Activated CD8-positive, alpha-beta T cell treated with anti-CD3 and anti-CD28 coated beads, Interleukin-2, amount 10 ng/mL, durations not matched to agents 7 days and 5 days (primary cell): ENCODE data around the gene NAXE. TPM values are rescaled to one million over a fixed set of nuclear protein-coding genes. Genes with fewer than 3 reads are reported as not detected.
A peak's percentile ranks its signal among the peaks of the same experiment; 100 is the strongest.

Source experiments
- ATAC-seq: fragments of 150-1000 bp; cut with Tn5 transposase; one replicate; pipeline ENCODE4 v1.10.0; 2021; ENCODE audit warnings: moderate library complexity
- CTCF ChIA-PET: fragments of 350-600 bp; sonication (Branson Sonifier 250); formaldehyde crosslinking; loops from one replicate; lab custom pipeline; 2021; ENCODE audit warnings: antibody characterized with exemption; lab: Charles Lee
- POLR2A ChIA-PET: fragments of 350-600 bp; sonication (Branson Sonifier 250); formaldehyde crosslinking; loops from one replicate; lab custom pipeline; 2021; ENCODE audit warnings: antibody characterized with exemption; lab: Charles Lee
- DNase-seq: peaks from one replicate; pipeline ENCODE4 v3.0.0-alpha.2; 2020
- H3K27ac Mint-ChIP-seq: one replicate; pipeline ENCODE4 v1.8.0; 2021; ENCODE audit warnings: mild to moderate bottlenecking, mixed read lengths
- H3K27me3 Mint-ChIP-seq: one replicate; pipeline ENCODE4 v1.8.0; 2021; ENCODE audit warnings: low read depth, mixed read lengths
- H3K36me3 Mint-ChIP-seq: one replicate; pipeline ENCODE4 v1.8.0; 2021; ENCODE audit warnings: low read depth, mixed read lengths
- H3K4me1 Mint-ChIP-seq: one replicate; pipeline ENCODE4 v1.8.0; 2021; ENCODE audit warnings: low read depth, mixed read lengths
- H3K4me3 Mint-ChIP-seq: one replicate; pipeline ENCODE4 v1.8.0; 2021; ENCODE audit warnings: mild to moderate bottlenecking, mixed read lengths
- H3K9me3 Mint-ChIP-seq: one replicate; pipeline ENCODE4 v1.8.0; 2022; ENCODE audit warnings: mixed read lengths; ENCODE audit not compliant: insufficient read depth
- total RNA-seq, 2 experiments: library from RNA; stranded (reverse); gene quantifications; one replicate each; pipeline ENCODE4 v1.2.3, GENCODE V29; 2021

NAXE gene
- 10 to 100 TPM; 54.3 to 60.3 TPM for total RNA-seq

DNA sequence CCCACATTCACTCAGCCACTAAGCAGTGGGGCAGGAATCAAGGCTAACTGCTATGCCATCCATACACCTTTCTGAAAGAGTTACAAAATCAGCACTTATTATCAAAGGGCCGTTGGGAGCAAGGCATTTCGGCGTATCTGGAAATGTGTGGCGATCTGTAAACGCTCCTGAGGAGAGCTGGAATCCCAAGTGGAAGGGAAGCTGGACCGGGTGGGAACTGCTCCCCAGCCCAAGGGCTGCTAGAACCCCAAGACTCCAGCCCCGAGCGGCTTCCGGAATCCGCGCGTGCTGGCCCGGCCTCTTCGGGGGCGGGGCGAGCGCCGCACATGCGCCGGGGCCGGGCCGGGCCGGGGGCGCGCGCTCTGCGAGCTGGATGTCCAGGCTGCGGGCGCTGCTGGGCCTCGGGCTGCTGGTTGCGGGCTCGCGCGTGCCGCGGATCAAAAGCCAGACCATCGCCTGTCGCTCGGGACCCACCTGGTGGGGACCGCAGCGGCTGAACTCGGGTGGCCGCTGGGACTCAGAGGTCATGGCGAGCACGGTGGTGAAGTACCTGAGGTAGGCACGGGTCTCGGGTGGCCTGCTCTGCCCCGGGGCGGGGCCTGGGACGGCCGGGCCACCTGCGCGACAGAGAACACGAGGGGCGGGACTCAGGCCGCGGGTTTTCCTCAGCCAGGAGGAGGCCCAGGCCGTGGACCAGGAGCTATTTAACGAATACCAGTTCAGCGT is at the start of gene NAXE:
Gene NAXE, plus strand, starts transcription at position 345 of the 726 bp plus-strand sequence. Its CDS starts 29 bp downstream, at position 374.
- ATAC-seq = peak; percentile 96
- POLR2A ChIA-PET = interaction anchor here (0.6 to 2.0 kb wide), 11 partner anchors 8 to 122 kb away, joined by 3 to 19 read pairs (median 4); partner anchors contain the start of genes GPATCH4, IQGAP3 and MEF2D
- H3K4me1 Mint-ChIP-seq = peaks cover 24% of the 10 kb centered on the region

GRCh38 chr1:156543066-156543465 is 48.5 kb upstream of the NAXE start:
- ATAC-seq = no peak

More for the DNA sequence above, at the start of gene NAXE:
- H3K27ac Mint-ChIP-seq = peak within 1 kb of the TSS; percentile 87
- peak within 1 kb of the TSS; percentile 82 for H3K4me3 Mint-ChIP-seq
- CTCF ChIA-PET = interaction anchor here (0.8 to 3.8 kb wide), 17 partner anchors 8 to 206 kb away, joined by 3 to 24 read pairs (median 5); partner anchors contain the start of gene GPATCH4
- H3K36me3 Mint-ChIP-seq = peaks cover 25% of the 10 kb centered on the region
- DNase-seq = peak; percentile 74
- H3K9me3 Mint-ChIP-seq = no peaks in the 10 kb centered on the region
- H3K27me3 Mint-ChIP-seq = no peaks in the 10 kb centered on the region

DNA sequence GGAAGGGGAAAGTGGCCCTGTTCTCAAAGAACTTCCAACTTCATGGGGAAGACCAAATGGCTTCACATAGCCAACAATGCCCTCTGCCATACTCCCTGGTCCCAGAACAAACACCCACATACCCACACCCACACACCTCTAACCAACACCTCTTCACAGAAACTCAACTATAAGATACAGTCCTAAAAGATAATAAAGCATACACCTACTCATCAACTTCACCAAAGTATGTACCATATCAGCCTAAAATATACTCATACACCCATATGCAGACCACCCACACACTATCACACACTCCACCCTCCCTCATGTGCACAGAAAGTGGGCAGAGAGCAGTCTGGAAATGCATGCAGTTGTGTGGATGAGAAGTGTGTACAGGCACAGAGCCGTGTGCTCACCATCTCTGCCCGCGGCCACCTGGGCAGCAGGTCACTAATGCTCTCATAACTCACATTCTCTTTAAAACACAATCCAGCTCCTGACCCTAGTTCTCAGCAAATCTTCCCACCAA is 46.9 kb upstream of the NAXE start:
- POLR2A ChIA-PET = no interaction called here
- no peak for ATAC-seq
- peaks cover 3% of the 10 kb centered on the region for H3K4me1 Mint-ChIP-seq
- H3K36me3 Mint-ChIP-seq = peaks cover 42% of the 10 kb centered on the region
- H3K27ac Mint-ChIP-seq = no peak overlapping the region
- CTCF ChIA-PET = no interaction called here
- DNase-seq = no peak
- H3K27me3 Mint-ChIP-seq = no peaks in the 10 kb centered on the region
- no peaks in the 10 kb centered on the region for H3K9me3 Mint-ChIP-seq
- H3K4me3 Mint-ChIP-seq = no peak overlapping the region

More at GRCh38 chr1:156543066-156543465, 48.5 kb upstream of the NAXE start:
- Mint-ChIP-seq H3K4me1 (peaks cover 15% of the 10 kb centered on the region), H3K27me3 (no peaks in the 10 kb centered on the region), H3K27ac (no peak overlapping the region), H3K36me3 (peaks cover 53% of the 10 kb centered on the region), H3K4me3 (no peak overlapping the region), H3K9me3 (no peaks in the 10 kb centered on the region)
- ChIA-PET POLR2A (interaction anchor here (0.6 kb wide), 1 partner anchor 60 kb away, joined by 4 read pairs; no protein-coding TSS in a partner anchor), CTCF (interaction anchor here (0.7 kb wide), 1 partner anchor 18 kb away, joined by 3 read pairs; no protein-coding TSS in a partner anchor)
- no peak for DNase-seq

DNA sequence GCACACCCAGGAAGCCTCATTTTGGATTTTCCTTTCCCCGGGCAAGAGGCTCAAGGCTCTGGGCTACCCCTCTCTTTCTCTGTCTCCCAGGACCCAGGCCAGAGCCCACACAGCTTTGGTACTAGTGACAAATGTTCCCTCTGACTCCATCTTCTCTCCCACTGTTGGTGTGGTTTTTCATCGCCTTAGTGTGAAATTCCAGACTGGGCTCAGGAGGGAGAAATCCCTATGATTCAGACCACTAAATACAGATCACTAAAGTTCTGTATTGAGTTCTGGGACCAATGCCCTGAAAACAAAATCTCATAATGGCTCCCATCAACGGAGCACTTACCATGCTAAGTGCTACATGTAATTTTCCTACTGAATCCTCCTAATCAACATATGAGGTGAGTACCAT is 45.3 kb upstream of the NAXE start:
- CTCF ChIA-PET = no interaction called here
- no peaks in the 10 kb centered on the region for H3K9me3 Mint-ChIP-seq
- H3K27me3 Mint-ChIP-seq = no peaks in the 10 kb centered on the region
- POLR2A ChIA-PET = no interaction called here
- H3K4me1 Mint-ChIP-seq = no peaks in the 10 kb centered on the region
- H3K36me3 Mint-ChIP-seq = peaks cover 37% of the 10 kb centered on the region
- DNase-seq = no peak
- H3K27ac Mint-ChIP-seq = no peak overlapping the region
- no peak for ATAC-seq
- no peak overlapping the region for H3K4me3 Mint-ChIP-seq

- ATAC-seq (no peak), DNase-seq (no peak)
- Mint-ChIP-seq H3K9me3 (no peaks in the 10 kb centered on the region), H3K4me3 (no peak overlapping the region), H3K36me3 (peaks cover 40% of the 10 kb centered on the region), H3K27me3 (no peaks in the 10 kb centered on the region), H3K27ac (no peak overlapping the region), H3K4me1 (no peaks in the 10 kb centered on the region)
- POLR2A ChIA-PET = no interaction called here
- CTCF ChIA-PET = no interaction called here
Observed at GRCh38 chr1:156547434-156547833, 44.1 kb upstream of the NAXE start.

DNA sequence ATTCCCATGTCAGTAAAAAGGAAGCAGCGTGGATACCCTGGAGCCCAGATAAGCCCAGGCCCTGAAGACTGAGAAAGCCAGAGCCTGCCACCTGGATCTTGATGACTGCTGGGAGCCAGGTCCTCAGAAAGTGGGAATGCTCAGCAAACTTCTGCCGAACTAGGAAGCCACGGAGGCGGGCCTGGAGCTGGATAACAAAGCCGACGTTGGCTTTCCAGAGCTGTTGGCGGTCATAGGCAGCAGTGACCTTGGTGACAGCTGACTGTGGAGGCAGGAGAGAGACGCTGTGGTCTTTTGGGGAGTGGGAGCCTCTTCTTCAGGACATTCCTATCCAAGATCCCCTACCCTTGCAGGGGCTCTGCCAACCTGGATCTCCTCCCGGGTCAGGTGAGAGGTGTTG is 43.6 kb upstream of the NAXE start:
- Mint-ChIP-seq H3K36me3 (peaks cover 41% of the 10 kb centered on the region), H3K27me3 (no peaks in the 10 kb centered on the region), H3K4me1 (no peaks in the 10 kb centered on the region), H3K4me3 (no peak overlapping the region), H3K27ac (no peak overlapping the region), H3K9me3 (no peaks in the 10 kb centered on the region)
- DNase-seq = no peak
- CTCF ChIA-PET = no interaction called here
- POLR2A ChIA-PET = no interaction called here
- ATAC-seq = no peak

DNA sequence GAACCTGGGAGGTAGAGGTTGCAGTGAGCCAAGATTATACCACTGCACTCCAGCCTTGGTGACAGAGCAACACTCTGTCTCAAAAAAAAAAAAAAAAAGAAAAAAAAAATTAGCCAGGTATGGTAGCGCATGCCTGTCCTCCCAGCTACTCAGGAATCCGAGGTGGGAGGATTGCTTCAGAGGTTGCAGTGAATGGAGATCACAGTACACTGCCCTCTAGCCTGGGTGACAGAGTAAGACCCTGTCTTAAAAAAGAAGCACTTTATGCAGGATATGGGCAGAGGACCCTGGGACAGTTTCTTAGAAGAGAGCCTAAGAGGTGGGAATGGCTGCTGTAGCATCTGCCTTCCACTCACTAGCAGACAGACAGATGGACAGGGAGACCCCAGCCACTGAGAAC is 42.2 kb upstream of the NAXE start:
- no peaks in the 10 kb centered on the region for H3K9me3 Mint-ChIP-seq

GRCh38 chr1:156549831-156550230 is 41.7 kb upstream of the NAXE start:
- Mint-ChIP-seq H3K36me3 (peaks cover 45% of the 10 kb centered on the region), H3K4me1 (peaks cover 5% of the 10 kb centered on the region), H3K27ac (no peak overlapping the region), H3K27me3 (no peaks in the 10 kb centered on the region), H3K9me3 (no peaks in the 10 kb centered on the region), H3K4me3 (no peak overlapping the region)
- ChIA-PET CTCF (no interaction called here), POLR2A (no interaction called here)
- no peak for ATAC-seq
- DNase-seq = no peak

More for the DNA sequence above, 42.2 kb upstream of the NAXE start:
- ATAC-seq (no peak), DNase-seq (no peak)
- Mint-ChIP-seq H3K27me3 (no peaks in the 10 kb centered on the region), H3K4me3 (no peak overlapping the region), H3K36me3 (peaks cover 44% of the 10 kb centered on the region), H3K27ac (no peak overlapping the region), H3K4me1 (peaks cover 5% of the 10 kb centered on the region)
- POLR2A ChIA-PET = no interaction called here
- CTCF ChIA-PET = interaction anchor here (0.8 kb wide), 1 partner anchor 69 kb away, joined by 3 read pairs; no protein-coding TSS in a partner anchor

GRCh38 chr1:156550346-156550745 is 41.2 kb upstream of the NAXE start:
- H3K4me1 Mint-ChIP-seq = peaks cover 5% of the 10 kb centered on the region
- CTCF ChIA-PET = interaction anchor here (1.1 kb wide), 1 partner anchor 49 kb away, joined by 4 read pairs; the partner anchor contains the start of gene MEF2D
- no peak for ATAC-seq
- no peak overlapping the region for H3K27ac Mint-ChIP-seq
- H3K27me3 Mint-ChIP-seq = no peaks in the 10 kb centered on the region
- POLR2A ChIA-PET = no interaction called here
- peaks cover 49% of the 10 kb centered on the region for H3K36me3 Mint-ChIP-seq
- no peak for DNase-seq
- H3K9me3 Mint-ChIP-seq = no peaks in the 10 kb centered on the region
- no peak overlapping the region for H3K4me3 Mint-ChIP-seq

GRCh38 chr1:156551066-156551643 is 40.4 kb upstream of the NAXE start:
- DNase-seq (no peak), ATAC-seq (no peak)
- H3K27me3 Mint-ChIP-seq = no peaks in the 10 kb centered on the region
- CTCF ChIA-PET = interaction anchor here (1.1 to 1.7 kb wide), 3 partner anchors 13 to 166 kb away, joined by 3 to 8 read pairs (median 4); partner anchors contain the start of gene MEF2D
- H3K9me3 Mint-ChIP-seq = no peaks in the 10 kb centered on the region
- H3K4me1 Mint-ChIP-seq = peaks cover 5% of the 10 kb centered on the region
- no peak overlapping the region for H3K27ac Mint-ChIP-seq
- H3K4me3 Mint-ChIP-seq = no peak overlapping the region
- H3K36me3 Mint-ChIP-seq = peaks cover 57% of the 10 kb centered on the region
- POLR2A ChIA-PET = interaction anchor here (0.6 kb wide), 1 partner anchor 20 kb away, joined by 3 read pairs; no protein-coding TSS in a partner anchor

- ATAC-seq (no peak), DNase-seq (no peak)
- Mint-ChIP-seq H3K27ac (no peak overlapping the region), H3K36me3 (peaks cover 57% of the 10 kb centered on the region), H3K4me1 (peaks cover 5% of the 10 kb centered on the region), H3K9me3 (no peaks in the 10 kb centered on the region), H3K4me3 (no peak overlapping the region), H3K27me3 (no peaks in the 10 kb centered on the region)
- ChIA-PET CTCF (interaction anchor here (1.3 to 1.7 kb wide), 2 partner anchors 12 to 166 kb away, joined by 3 to 8 read pairs; no protein-coding TSS in a partner anchor), POLR2A (no interaction called here)
Observed at GRCh38 chr1:156551869-156552268, 39.7 kb upstream of the NAXE start.
